Adipose tissue (tissue), 3 donors: ENCODE data around the gene SOX5. TPM values are rescaled to one million over a fixed set of nuclear protein-coding genes. Genes with fewer than 3 reads are reported as not detected.
"Not testable (repeated sequence)": the region's sequence is repeated elsewhere in the genome, so short reads cannot be mapped to it uniquely, and the experiment has no call there.

Experiments
- H3K27ac ChIP-seq: one replicate; pipeline ENCODE4 v1.5.1; 2013; ENCODE audit warnings: low read depth, low read length
- WGBS, 3 donors: extraction: QIAGEN DNeasy Blood & Tissue Kit; methylation state at CpG; one replicate each; pipeline ENCODE4 v1.1.7; 2013; 5-methylcytosine and 5-hydroxymethylcytosine counted together
- polyA plus RNA-seq, 3 donors: library from polyadenylated mRNA; stranded (reverse); fragments of 200-250 nt; gene quantifications; one replicate each; pipeline ENCODE4 v1.2.3, GENCODE V29; 2013
- donor health status: healthy with polysubstance abuse.
- donor health status: Bipolar disorder and iron deficiency.
- donor health status: healthy.

Gene SOX5
- polyA plus RNA-seq, 3 donors: 0.76 to 7.2 (median 6.6) TPM

GRCh38 chr12:23546756-23547155 lies 402.7 kb downstream of the SOX5 start:
- no peak overlapping the region for H3K27ac ChIP-seq

GRCh38 chr12:23543767-23544166 lies 405.7 kb downstream of the SOX5 start:
- WGBS, 3 donors: 68 to 84% (median 80%) methylated on average over 1 of the region's 1 CpG
- H3K27ac ChIP-seq: no peak overlapping the region

More at GRCh38 chr12:23546756-23547155, 402.7 kb downstream of the SOX5 start:
- 75 to 80% (median 79%) methylated on average over 4 of the region's 4 CpGs for WGBS, 3 donors

GRCh38 chr12:23542187-23542586 lies 407.3 kb downstream of the SOX5 start:
- H3K27ac ChIP-seq: no peak overlapping the region
- WGBS, 3 donors: 93 to 99% (median 97%) methylated on average over 3 of the region's 3 CpGs

- no peak overlapping the region for H3K27ac ChIP-seq
- 67 to 82% (median 80%) methylated on average over 7 of the region's 7 CpGs for WGBS, 3 donors
These were observed 408.9 kb downstream of the SOX5 start for GRCh38 chr12:23540572-23540971.

GRCh38 chr12:23536293-23536692 lies 413.2 kb downstream of the SOX5 start:
- 89 to 92% (median 90%) methylated on average over 7 of the region's 7 CpGs for WGBS, 3 donors

GRCh38 chr12:23535441-23535840 lies 414.0 kb downstream of the SOX5 start:
- 76 to 93% (median 82%) methylated on average over 1 of the region's 1 CpG for WGBS, 3 donors
- H3K27ac ChIP-seq: no peak overlapping the region

More at GRCh38 chr12:23536293-23536692, 413.2 kb downstream of the SOX5 start:
- H3K27ac ChIP-seq: no peak overlapping the region

GRCh38 chr12:23534196-23534595 lies 415.3 kb downstream of the SOX5 start:
- no peak overlapping the region for H3K27ac ChIP-seq
- 89 to 92% (median 91%) methylated on average over 8 of the region's 8 CpGs for WGBS, 3 donors

GRCh38 chr12:23533699-23534098 lies 415.8 kb downstream of the SOX5 start:
- H3K27ac ChIP-seq: no peak overlapping the region
- 68 to 97% (median 95%) methylated on average over 1 of the region's 1 CpG for WGBS, 3 donors

GRCh38 chr12:23533265-23533664 lies 416.2 kb downstream of the SOX5 start:
- H3K27ac ChIP-seq: no peak overlapping the region

GRCh38 chr12:23528316-23528715 lies 421.2 kb downstream of the SOX5 start:
- WGBS, 3 donors: 85 to 100% (median 89%) methylated on average over 1 of the region's 1 CpG
- H3K27ac ChIP-seq: no peak overlapping the region

- H3K27ac ChIP-seq: no peak overlapping the region
- WGBS, 3 donors: 54 to 81% (median 78%) methylated on average over 5 of the region's 5 CpGs
These were observed 423.9 kb downstream of the SOX5 start for GRCh38 chr12:23525450-23526072.

- WGBS, 3 donors: 87 to 98% (median 88%) methylated on average over 2 of the region's 2 CpGs
- H3K27ac ChIP-seq: no peak overlapping the region
These were observed 426.1 kb downstream of the SOX5 start for GRCh38 chr12:23523339-23523738.

GRCh38 chr12:23519444-23519843 lies 430.0 kb downstream of the SOX5 start:
- 68 to 85% (median 76%) methylated on average over 1 of the region's 1 CpG for WGBS, 3 donors
- H3K27ac ChIP-seq: not testable (repeated sequence)

- 81 to 88% (median 83%) methylated on average over 6 of the region's 6 CpGs for whole genome bisulfite sequencing, 3 donors
- H3K27ac ChIP-seq: not testable (repeated sequence)
These were observed 433.7 kb downstream of the SOX5 start for GRCh38 chr12:23515785-23516184.

GRCh38 chr12:23510484-23510883 lies 439.0 kb downstream of the SOX5 start:
- 80 to 90% (median 85%) methylated on average over 8 of the region's 8 CpGs for WGBS, 3 donors

GRCh38 chr12:23509832-23510231 lies 439.6 kb downstream of the SOX5 start:
- 74 to 78% (median 76%) methylated on average over 8 of the region's 8 CpGs for WGBS, 3 donors
- not testable (repeated sequence) for H3K27ac ChIP-seq

More at GRCh38 chr12:23510484-23510883, 439.0 kb downstream of the SOX5 start:
- H3K27ac ChIP-seq: no peak overlapping the region

- 92 to 93% (median 93%) methylated on average over 4 of the region's 4 CpGs for WGBS, 3 donors
- not testable (repeated sequence) for H3K27ac ChIP-seq
These were observed 441.7 kb downstream of the SOX5 start for GRCh38 chr12:23507785-23508184.

- no CpG with 5 or more reads among the region's 1 CpG for WGBS, 3 donors
- not testable (repeated sequence) for H3K27ac ChIP-seq
These were observed 443.7 kb downstream of the SOX5 start for GRCh38 chr12:23505736-23506135.

GRCh38 chr12:23504641-23505399 lies 444.6 kb downstream of the SOX5 start:
- WGBS, 3 donors: 53 to 74% (median 64%) methylated on average over 4 of the region's 4 CpGs
- no peak overlapping the region for H3K27ac ChIP-seq

GRCh38 chr12:23504043-23504442 lies 445.4 kb downstream of the SOX5 start:
- no peak overlapping the region for H3K27ac ChIP-seq
- WGBS, 3 donors: 60 to 74% (median 66%) methylated on average over 2 of the region's 2 CpGs
